ENCODE measurements around the gene PIP5K1B.

PIP5K1B gene

DNA sequence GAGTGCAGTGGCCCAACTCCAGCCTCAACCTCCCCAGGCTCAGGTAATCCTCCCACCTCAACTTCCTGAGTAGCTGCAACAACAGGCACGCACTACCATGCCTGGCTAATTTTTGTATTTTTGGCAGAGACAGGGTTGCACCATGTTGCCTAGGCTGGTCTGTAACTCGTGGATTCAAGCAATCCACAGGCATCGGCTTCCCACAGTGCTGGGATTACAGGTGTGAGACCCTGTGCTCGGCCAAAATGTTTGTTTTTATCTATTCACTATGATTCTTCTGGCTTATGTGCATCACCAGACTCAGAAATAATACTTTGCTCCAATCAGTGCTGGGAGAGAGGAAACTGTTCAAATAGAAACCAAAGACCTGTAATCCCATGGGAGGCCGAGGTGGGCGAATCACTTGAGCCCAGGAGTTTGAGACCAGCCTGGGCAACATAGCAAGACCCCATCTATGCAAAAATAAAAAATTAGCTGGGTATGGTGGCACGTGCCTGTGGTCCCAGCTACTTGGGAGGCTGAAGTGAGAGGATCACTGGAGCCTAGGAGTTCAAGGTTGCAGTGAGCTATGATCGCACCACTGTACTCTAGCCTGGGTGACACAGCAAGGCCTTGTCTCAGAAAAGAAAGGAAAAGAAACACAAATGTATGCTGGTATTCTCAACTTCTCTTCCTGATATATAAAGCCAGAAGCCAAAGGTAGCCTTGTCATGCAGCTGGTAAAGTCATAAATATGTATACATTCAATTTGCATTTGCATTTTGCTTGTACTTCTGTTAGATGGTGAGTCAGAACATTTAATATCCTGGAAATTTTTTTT lies 4.5 kb downstream of the PIP5K1B start:
- Histone ChIP-seq H3K9me2 (replicated peaks; ENCODE audit: low read depth, low read length) (no peaks in the 10 kb centered on the region), H3K9me3 (ENCODE audit: insufficient read depth, low read depth, low read length) (no peaks in the 10 kb centered on the region), H3K36me3 (ENCODE audit: insufficient read depth, low read length) (no peaks in the 10 kb centered on the region), H3K27me3 (ENCODE audit: insufficient read depth, low read length, poor library complexity, severe bottlenecking) (no peaks in the 10 kb centered on the region), H2AFZ (ENCODE audit: low read length) (no peak overlapping the region), H3K4me1 (ENCODE audit: insufficient read depth, low read length, poor library complexity, severe bottlenecking) (peaks cover 43% of the 10 kb centered on the region), H3K4me3 (ENCODE audit: low read length, poor library complexity, severe bottlenecking) (peak overlapping the region; percentile 18), H3K4me2 (ENCODE audit: low read depth, low read length, poor library complexity, severe bottlenecking) (peak overlapping the region; percentile 44), H3K9ac (ENCODE audit: low read depth, low read length, poor library complexity, severe bottlenecking) (no peak overlapping the region), H3F3A (ENCODE audit: low read depth) (no peaks in the 10 kb centered on the region), H4K20me1 (ENCODE audit: insufficient read depth, low read length, poor library complexity, severe bottlenecking) (no peaks in the 10 kb centered on the region), H3K79me2 (ENCODE audit: insufficient read depth, low read length) (peaks cover 18% of the 10 kb centered on the region; the same call in 1 of the 2 replicates)
- no peak for TF ChIP-seq EZH2phosphoT487 (IDR thresholded peaks at IDR 0.05; ENCODE audit: borderline replicate concordance)
- TF ChIP-seq CTCF (conservative IDR thresholded peaks at IDR 0.05; ENCODE audit: low read length) = no peak

- Histone ChIP-seq H3K79me2 (ENCODE audit: insufficient read depth, low read length) (peaks cover 18% of the 10 kb centered on the region; the same call in 1 of the 2 replicates), H3K4me2 (ENCODE audit: low read depth, low read length, poor library complexity, severe bottlenecking) (peak overlapping the region; percentile 44)
Observed at GRCh38 chr9:68710111-68710471, 5.1 kb downstream of the PIP5K1B start.

GRCh38 chr9:68711281-68711680 lies 6.2 kb downstream of the PIP5K1B start:
- Histone ChIP-seq H3K9me3 (ENCODE audit: insufficient read depth, low read depth, low read length) (no peaks in the 10 kb centered on the region), H4K20me1 (ENCODE audit: insufficient read depth, low read length, poor library complexity, severe bottlenecking) (no peaks in the 10 kb centered on the region), H3K9me2 (replicated peaks; ENCODE audit: low read depth, low read length) (no peaks in the 10 kb centered on the region), H3K27me3 (ENCODE audit: insufficient read depth, low read length, poor library complexity, severe bottlenecking) (no peaks in the 10 kb centered on the region), H3K79me2 (ENCODE audit: insufficient read depth, low read length) (peaks cover 17% of the 10 kb centered on the region; the same call in 1 of the 2 replicates), H3K4me3 (ENCODE audit: low read length, poor library complexity, severe bottlenecking) (no peak overlapping the region), H3K36me3 (ENCODE audit: insufficient read depth, low read length) (no peaks in the 10 kb centered on the region), H3K9ac (ENCODE audit: low read depth, low read length, poor library complexity, severe bottlenecking) (no peak overlapping the region), H3K4me1 (ENCODE audit: insufficient read depth, low read length, poor library complexity, severe bottlenecking) (peaks cover 47% of the 10 kb centered on the region), H2AFZ (ENCODE audit: low read length) (no peak overlapping the region), H3K4me2 (ENCODE audit: low read depth, low read length, poor library complexity, severe bottlenecking) (no peak overlapping the region), H3F3A (ENCODE audit: low read depth) (no peaks in the 10 kb centered on the region)
- TF ChIP-seq EZH2phosphoT487 (IDR thresholded peaks at IDR 0.05; ENCODE audit: borderline replicate concordance) (no peak), CTCF (conservative IDR thresholded peaks at IDR 0.05; ENCODE audit: low read length) (no peak)

More at GRCh38 chr9:68710111-68710471, 5.1 kb downstream of the PIP5K1B start:
- no peak overlapping the region for H2AFZ ChIP-seq (ENCODE audit: low read length)
- no peaks in the 10 kb centered on the region for H3K9me3 ChIP-seq (ENCODE audit: insufficient read depth, low read depth, low read length)
- H3K9me2 ChIP-seq (replicated peaks; ENCODE audit: low read depth, low read length) = no peaks in the 10 kb centered on the region
- peaks cover 47% of the 10 kb centered on the region for H3K4me1 ChIP-seq (ENCODE audit: insufficient read depth, low read length, poor library complexity, severe bottlenecking)
- H4K20me1 ChIP-seq (ENCODE audit: insufficient read depth, low read length, poor library complexity, severe bottlenecking) = no peaks in the 10 kb centered on the region
- H3K4me3 ChIP-seq (ENCODE audit: low read length, poor library complexity, severe bottlenecking) = peak overlapping the region; percentile 18
- TF ChIP-seq EZH2phosphoT487 (IDR thresholded peaks at IDR 0.05; ENCODE audit: borderline replicate concordance) (no peak), CTCF (conservative IDR thresholded peaks at IDR 0.05; ENCODE audit: low read length) (no peak)
- no peaks in the 10 kb centered on the region for H3K27me3 ChIP-seq (ENCODE audit: insufficient read depth, low read length, poor library complexity, severe bottlenecking)
- H3K36me3 ChIP-seq (ENCODE audit: insufficient read depth, low read length) = no peaks in the 10 kb centered on the region
- no peaks in the 10 kb centered on the region for H3F3A ChIP-seq (ENCODE audit: low read depth)
- H3K9ac ChIP-seq (ENCODE audit: low read depth, low read length, poor library complexity, severe bottlenecking) = no peak overlapping the region

All from Loucy (cell line).